Dedifferentiated amniotic fluid mesenchymal stem cell (primary cell): Measurements from ENCODE around the gene SAFB2.

ENCODE experiments used
- DNase-seq: peaks from one replicate; pipeline ENCODE4 v3.0.0-alpha.2; 2016; ENCODE audit errors: extremely low spot score

The SAFB2 gene

GRCh38 chr19:5607318-5608275 lies 15.0 kb downstream of the SAFB2 start:
- DNase-seq = no peak

GRCh38 chr19:5605362-5605761 lies 17.2 kb downstream of the SAFB2 start:
- DNase-seq = no peak

- no peak for DNase-seq
Observed at GRCh38 chr19:5603626-5604025, 18.9 kb downstream of the SAFB2 start.

- DNase-seq = no peak
Observed at GRCh38 chr19:5600797-5601196, 21.8 kb downstream of the SAFB2 start.

- no peak for DNase-seq
Observed at GRCh38 chr19:5595745-5596144, 26.8 kb downstream of the SAFB2 start.

- DNase-seq = no peak
Observed at GRCh38 chr19:5595129-5595528, 27.4 kb downstream of the SAFB2 start.

- DNase-seq = no peak
Observed at GRCh38 chr19:5594521-5594950, 28.0 kb downstream of the SAFB2 start.

- no peak for DNase-seq
Observed at GRCh38 chr19:5593343-5594255, 29.0 kb downstream of the SAFB2 start.

GRCh38 chr19:5592531-5593342 lies 29.8 kb downstream of the SAFB2 start:
- DNase-seq = no peak

- DNase-seq = no peak
Observed at GRCh38 chr19:5591476-5591875, 31.1 kb downstream of the SAFB2 start.

- no peak for DNase-seq
Observed at GRCh38 chr19:5590865-5591154, 31.8 kb downstream of the SAFB2 start.

GRCh38 chr19:5590151-5590864 lies 32.3 kb downstream of the SAFB2 start:
- DNase-seq = no peak

GRCh38 chr19:5588906-5589676 lies 33.5 kb downstream of the SAFB2 start:
- no peak for DNase-seq

GRCh38 chr19:5588441-5588840 lies 34.1 kb downstream of the SAFB2 start:
- DNase-seq = no peak

GRCh38 chr19:5587661-5588060 lies 34.9 kb downstream of the SAFB2 start:
- DNase-seq = no peak

GRCh38 chr19:5587071-5587455 lies 35.5 kb downstream of the SAFB2 start:
- DNase-seq = no peak

GRCh38 chr19:5586300-5587070 lies 36.1 kb downstream of the SAFB2 start:
- DNase-seq = no peak

GRCh38 chr19:5585461-5586299 lies 36.9 kb downstream of the SAFB2 start:
- DNase-seq = no peak

GRCh38 chr19:5580161-5580571 lies 42.4 kb downstream of the SAFB2 start:
- DNase-seq = no peak
